ENCODE measurements around the gene ERC2.
"Not testable (repeated sequence)": the region's sequence is repeated elsewhere in the genome, so short reads cannot be mapped to it uniquely, and the experiment has no call there.

Gene ERC2

DNA sequence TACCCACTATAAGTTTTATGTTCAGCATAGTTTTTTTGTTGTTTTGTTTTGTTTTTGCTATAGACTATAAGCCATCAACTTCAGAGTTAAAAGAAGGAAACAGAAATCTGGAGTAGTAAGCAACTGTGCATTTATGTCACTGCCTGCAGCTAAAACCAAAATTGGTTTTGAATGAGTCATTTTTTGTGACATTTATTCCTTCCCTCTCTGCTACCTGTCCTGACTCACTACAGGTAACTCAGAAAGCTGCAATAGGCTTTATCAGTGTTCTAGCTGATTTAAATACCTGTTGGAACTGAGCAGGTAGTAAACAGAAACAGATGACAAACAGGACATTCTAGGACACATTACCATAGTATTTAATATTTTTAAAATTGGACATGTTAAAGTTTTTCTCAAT is 587.9 kb downstream of the ERC2 start:
- DNase-seq (ENCODE audit: low read depth): no peak

DNA sequence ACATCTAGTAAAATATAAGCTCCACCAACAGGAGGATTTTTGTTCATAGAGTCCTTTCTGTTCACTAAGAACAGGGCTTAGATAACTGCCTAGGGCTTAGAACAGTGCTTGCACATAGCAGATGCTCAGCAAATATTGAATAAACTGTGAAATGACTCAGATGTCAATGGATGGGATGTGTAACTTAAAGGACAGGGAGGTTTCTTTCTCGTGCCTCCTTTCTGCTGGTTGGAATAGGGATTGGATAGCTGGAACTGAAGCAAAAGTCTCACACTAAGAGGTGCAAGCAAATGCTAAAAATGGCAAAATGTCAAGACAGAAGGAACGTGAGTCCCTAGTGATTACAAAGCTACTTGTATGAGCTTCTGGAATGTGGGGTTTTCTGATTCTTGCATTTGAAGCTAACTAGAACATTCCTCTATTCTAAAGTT is 588.4 kb downstream of the ERC2 start:
- no peak for DNase-seq (ENCODE audit: low read depth)

DNA sequence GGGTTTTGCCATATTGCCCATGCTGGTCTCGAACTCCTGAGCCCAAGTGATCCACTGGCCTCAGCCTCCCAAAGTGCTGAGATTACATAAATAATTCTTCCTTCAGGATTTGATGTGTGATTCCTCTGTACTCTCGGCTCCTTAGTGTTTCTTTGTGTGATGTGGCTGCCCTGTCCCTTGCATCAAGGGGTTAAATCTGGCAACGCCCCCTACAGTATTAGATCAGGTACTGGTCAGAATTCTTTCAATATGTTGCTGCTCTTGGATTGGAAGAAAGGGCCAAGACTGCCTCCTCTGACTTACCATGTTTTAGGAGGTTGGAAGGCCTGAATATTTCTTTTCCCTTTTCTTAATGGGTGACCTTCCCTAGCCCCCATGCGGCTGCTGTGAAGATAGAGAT is 590.6 kb downstream of the ERC2 start:
- no peak for DNase-seq (ENCODE audit: low read depth)

DNA sequence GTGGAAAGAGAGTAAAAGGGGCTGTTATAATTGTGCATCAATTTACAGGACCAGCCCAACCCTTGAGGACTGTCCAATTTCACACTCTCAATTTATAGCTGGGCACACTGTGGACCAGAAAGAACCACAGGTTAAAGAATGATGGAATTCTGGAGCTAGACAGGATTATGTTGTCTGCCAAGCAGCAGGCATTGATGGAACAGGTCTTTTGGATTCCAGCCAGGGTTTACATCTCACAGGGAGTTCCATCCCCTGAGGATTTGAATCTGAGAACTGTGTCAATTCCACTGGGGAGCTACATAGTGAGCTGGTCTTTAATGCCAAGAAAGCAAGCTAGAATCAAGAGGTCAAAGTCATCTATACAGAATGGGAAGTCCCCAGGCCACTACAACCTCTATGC is 591.7 kb downstream of the ERC2 start:
- DNase-seq (ENCODE audit: low read depth): no peak

- DNase-seq (ENCODE audit: low read depth): no peak
Measured at GRCh38 chr3:55875113-55875512, 593.2 kb downstream of the ERC2 start.

DNA sequence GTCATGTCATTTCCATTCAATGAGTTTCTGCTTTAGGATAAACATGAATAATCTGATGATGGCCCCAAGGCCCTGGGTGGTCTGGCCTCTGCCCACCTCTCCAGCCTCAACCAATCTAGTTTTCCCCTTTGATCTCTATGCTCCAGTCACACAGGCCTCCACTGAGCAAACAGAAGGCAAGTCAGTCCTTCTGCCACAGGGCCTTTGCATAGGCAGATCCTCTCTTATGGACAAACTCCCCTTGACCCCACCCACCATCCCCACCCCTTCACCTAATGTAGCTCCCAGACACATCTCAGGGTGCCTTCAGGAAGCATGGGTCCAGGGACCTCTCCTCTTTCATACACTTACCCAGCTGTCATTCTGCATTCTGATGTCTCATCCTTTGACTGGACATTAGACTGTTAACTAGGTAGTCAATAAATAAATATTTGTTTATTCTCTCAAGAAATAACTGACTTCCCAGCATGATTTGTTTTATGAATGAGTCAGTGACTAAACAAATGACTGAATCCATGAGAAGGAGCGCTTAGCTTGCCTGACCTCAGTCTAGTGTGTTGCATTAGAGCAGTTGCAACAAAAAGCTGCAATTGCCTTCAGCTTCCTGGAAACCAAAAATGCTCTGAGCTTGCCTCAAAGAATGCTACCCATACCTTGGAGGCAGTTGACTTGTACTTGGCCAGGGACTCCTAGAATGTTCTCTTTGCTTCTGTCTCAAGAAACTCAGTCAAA is 594.6 kb downstream of the ERC2 start:
- DNase-seq (ENCODE audit: low read depth): no peak

DNA sequence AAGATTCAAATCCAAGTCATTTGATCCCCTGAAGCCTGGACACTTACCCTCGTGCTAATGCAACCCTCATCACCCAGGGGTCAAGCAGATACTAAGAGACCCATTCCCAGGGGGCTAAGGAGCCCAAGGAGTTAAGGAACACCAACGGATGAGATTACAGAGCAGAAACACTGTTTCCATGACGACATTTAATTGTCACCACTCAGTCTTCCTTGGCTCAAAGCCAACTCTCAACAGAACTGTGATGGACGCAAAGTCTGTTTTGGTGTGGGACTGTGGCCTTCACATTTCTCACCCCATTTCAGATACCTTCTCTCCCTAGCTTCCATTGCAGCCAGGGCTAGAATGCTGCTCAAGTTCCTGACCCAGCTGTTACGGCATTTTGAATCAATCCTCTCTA is 597.7 kb downstream of the ERC2 start:
- DNase-seq (ENCODE audit: low read depth): no peak

GRCh38 chr3:55868347-55868746 is 599.9 kb downstream of the ERC2 start:
- DNase-seq (ENCODE audit: low read depth): no peak

DNA sequence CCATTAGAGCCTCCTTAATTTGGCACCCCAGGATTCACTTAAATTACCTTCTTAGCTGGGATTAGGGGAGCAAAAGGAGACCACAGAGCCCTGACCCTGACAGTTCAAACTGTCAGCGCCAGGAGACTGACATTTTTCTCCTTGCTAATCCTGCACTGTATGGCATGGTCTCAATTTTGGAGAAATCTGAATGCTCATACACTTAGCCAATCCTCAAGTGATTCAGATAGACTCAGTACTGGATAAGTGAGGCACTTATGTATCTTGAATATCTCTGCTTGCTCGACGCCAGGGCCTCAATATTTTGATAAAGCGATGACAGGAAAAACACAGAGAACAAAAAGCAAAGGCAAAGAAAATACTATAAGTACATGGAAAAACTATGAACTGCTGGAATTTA is 605.2 kb downstream of the ERC2 start:
- DNase-seq (ENCODE audit: low read depth): no peak

GRCh38 chr3:55860049-55860721 is 608.1 kb downstream of the ERC2 start:
- no peak for DNase-seq (ENCODE audit: low read depth)

GRCh38 chr3:55859305-55859704 is 609.0 kb downstream of the ERC2 start:
- DNase-seq (ENCODE audit: low read depth): no peak

GRCh38 chr3:55858727-55859126 is 609.5 kb downstream of the ERC2 start:
- DNase-seq (ENCODE audit: low read depth): no peak

DNA sequence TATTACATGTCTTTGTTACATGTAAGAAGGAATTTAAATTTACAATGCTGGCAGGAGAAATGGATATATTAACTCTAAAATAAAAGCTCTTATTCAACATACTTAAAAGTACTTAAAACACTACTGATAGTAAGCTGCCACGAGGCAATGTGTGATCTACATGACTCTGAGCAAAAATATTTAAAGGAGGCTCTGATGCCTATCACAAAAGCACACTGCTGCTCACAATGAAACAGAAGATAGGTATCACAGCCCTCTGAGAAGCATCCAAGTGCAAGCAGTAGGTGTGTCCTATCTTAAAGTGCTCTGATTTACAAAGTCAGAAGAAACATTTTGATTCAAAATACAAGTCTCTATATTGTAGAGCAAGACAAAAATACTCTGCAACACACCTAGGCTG is 610.0 kb downstream of the ERC2 start:
- DNase-seq (ENCODE audit: low read depth): no peak

DNA sequence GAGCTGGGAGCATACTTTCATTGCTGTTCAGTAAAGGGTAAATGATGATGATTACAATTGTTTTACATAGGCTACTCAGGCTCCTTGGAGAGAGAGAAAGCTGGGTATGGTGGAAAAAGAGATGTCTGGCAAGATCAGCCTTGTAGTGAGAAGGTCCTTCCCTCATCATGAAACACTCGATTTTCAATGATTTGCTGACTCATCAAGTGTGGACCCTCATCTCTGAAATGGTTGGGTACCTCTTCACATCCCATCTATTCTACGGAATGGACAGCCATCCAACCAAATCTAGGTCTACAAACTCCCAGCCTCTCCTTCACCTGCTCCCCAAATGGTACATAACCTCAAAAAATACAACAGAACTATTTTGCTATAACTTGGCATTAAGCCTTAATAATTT is 610.6 kb downstream of the ERC2 start:
- no peak for DNase-seq (ENCODE audit: low read depth)

- no peak for DNase-seq (ENCODE audit: low read depth)
Measured at GRCh38 chr3:55855311-55855710, 613.0 kb downstream of the ERC2 start.

DNA sequence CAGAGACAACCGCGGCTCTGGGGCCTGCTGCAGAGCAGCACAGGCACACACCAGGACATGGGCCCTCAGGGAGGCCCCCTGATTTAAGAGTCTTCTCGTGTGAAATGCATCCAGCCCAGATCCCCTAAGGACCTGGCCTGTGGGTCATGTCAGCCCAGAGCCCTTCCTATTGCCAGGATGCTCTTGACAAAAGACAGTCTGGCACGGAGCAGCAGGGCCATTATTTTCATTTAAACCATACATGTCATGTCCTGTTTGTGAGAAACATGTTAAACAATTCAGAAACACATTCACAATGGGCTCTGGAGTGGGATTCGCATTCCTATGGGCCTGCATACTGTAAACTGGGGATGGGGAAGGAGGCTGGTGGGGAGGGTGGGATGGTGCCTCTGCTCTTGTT is 613.8 kb downstream of the ERC2 start:
- DNase-seq (ENCODE audit: low read depth): no peak

DNA sequence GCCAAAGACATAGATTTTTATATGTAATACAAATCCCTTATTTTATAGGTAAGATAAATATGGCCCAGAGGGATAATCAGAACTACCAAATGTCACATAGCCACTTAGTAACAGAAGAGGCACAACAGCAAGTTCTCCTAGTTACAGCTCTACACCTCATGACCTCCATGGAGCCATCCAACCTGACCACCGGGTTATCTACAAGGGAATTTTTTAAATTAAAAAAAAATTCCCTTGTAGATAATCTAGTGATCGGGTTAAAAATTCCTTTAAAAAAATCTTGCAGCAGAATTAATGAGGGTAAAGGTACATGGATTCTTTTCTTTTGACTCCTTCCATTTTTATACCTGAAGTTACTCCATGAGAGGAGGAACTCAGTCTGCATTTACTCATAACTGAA is 615.9 kb downstream of the ERC2 start:
- DNase-seq (ENCODE audit: low read depth): no peak

DNA sequence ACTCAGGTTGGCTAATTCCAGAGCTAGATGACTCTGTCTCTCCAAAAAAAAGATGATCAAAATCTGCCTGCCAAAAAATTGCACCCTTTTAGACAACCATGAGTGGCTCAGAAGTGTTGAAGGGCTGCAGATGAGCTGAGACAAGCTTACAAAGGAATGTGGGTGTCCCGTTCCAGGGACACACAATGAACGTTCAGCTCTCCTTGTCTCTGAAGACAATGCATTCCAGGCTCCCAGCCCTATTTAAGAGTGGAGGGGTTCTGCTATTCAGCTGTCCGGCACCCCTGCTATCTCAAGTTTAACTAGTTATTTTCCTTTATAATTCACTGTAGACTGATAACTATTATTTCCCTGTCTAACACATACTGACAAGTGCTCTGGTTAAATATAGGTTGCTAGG is 626.1 kb downstream of the ERC2 start:
- no peak for DNase-seq (ENCODE audit: low read depth)

DNA sequence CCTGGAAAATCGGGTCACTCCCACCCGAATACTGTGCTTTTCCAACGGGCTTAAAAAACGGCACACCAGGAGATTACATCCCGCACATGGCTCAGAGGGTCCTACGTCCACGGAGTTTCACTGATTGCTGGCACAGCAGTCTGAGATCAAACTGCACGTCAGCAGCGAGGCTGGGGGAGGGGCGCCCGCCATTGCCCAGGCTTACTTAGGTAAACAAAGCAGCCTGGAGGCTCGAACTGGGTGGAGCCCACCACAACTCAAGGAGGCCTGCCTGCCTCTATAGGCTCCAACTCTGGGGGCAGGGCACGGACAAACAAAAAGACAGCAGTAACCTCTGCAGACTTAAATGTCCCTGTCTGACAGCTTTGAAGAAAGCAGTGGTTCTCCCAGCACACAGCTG is 636.4 kb downstream of the ERC2 start:
- DNase-seq (ENCODE audit: low read depth): not testable (repeated sequence)

GRCh38 chr3:55828712-55829111 is 639.6 kb downstream of the ERC2 start:
- no peak for DNase-seq (ENCODE audit: low read depth)

GRCh38 chr3:55827786-55828185 is 640.5 kb downstream of the ERC2 start:
- no peak for DNase-seq (ENCODE audit: low read depth)

- no peak for DNase-seq (ENCODE audit: low read depth)
Measured at GRCh38 chr3:55826731-55827496, 641.4 kb downstream of the ERC2 start.

DNA sequence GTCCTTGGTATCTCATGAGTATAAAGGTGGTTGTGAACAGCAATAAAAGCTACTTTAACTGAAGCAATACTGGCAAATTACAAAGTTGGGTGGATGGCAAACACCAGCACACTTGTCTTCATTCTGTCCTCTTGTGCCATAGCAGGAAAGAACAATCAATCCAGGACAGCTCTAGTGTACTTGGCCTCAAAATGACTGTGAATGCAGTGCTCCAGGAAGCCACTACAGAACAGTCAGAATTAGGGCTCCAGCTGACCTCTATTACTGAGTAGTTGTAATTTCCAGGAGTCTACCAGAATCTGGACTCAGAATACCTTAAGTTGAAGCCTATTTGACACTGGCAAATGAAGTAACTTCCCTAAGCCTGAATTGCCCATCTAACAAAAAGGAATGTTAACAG is 642.2 kb downstream of the ERC2 start:
- no peak for DNase-seq (ENCODE audit: low read depth)

All from T-helper 22 cell (primary cell).